Articular chondrocyte of knee joint (primary cell): ENCODE results near the gene HDAC4. TPM values are rescaled to one million over a fixed set of nuclear protein-coding genes. Genes with fewer than 3 reads are reported as not detected.

Source experiments
- small RNA-seq: library from RNA; depleted of rRNA; stranded (forward); fragments of <200 nt; gene quantifications from one replicate; pipeline ENCODE3, GENCODE V24; 2012
- total RNA-seq: library from RNA; depleted of rRNA; stranded (reverse); fragments of >200 nt; gene quantifications from 2 replicates; pipeline ENCODE4 v1.2.3, GENCODE V29; 2012

Gene HDAC4
- 32.8 and 45.6 TPM in 2 replicates for total RNA-seq

GRCh38 chr2:239400596-239401066 lies at the start of gene HDAC4:
Gene HDAC4, minus strand, starts transcription at chr2:239401020. Its CDS starts 48,321 bp downstream, at chr2:239352699.

Small RNA genes within 50 kb of the gene (small RNA-seq; reads per million reads assigned to genes)
- gene MIR2467 (0.15 reads per million), gene MIR4269 (not detected), gene MIR4440 (not detected), gene MIR4441 (not detected)
